Measurements from ENCODE around the gene HIRIP3.

The HIRIP3 gene

GRCh38 chr16:29972500-29972899 is 22.9 kb downstream of the HIRIP3 start:
- peaks cover 41% of the 10 kb centered on the region for H3K36me3 ChIP-seq (ENCODE audit: insufficient read depth, low read length)
- no peak overlapping the region for H3K4me3 ChIP-seq (ENCODE audit: low read depth in 1 of 2, low read length in 2 of 2)
- H3K27me3 ChIP-seq (ENCODE audit: insufficient read depth, low read length, poor library complexity): no peaks in the 10 kb centered on the region
- TF ChIP-seq CTCF (IDR thresholded peaks at IDR 0.05; ENCODE audit: borderline replicate concordance, extremely low read depth, low read length, poor library complexity, severe bottlenecking) (no peak), EZH2 (IDR thresholded peaks at IDR 0.05; ENCODE audit: borderline replicate concordance, low read depth, low read length, severe bottlenecking) (no peak)
- H3K79me2 ChIP-seq (ENCODE audit: insufficient read depth, low read length): peaks cover 38% of the 10 kb centered on the region
- H2AFZ ChIP-seq (ENCODE audit: low read depth, low read length): peak overlapping the region; percentile 79
- DNase-seq (no peak), ATAC-seq (ENCODE audit: insufficient read depth, low read depth) (no peak)
- H3K4me1 ChIP-seq (ENCODE audit: insufficient read depth, low read length): peaks cover 44% of the 10 kb centered on the region
- peak overlapping the region; percentile 90; the same call in 1 of the 2 replicates for H3K9ac ChIP-seq (ENCODE audit: low read depth, low read length)
- peak overlapping the region; percentile 88 for H3K27ac ChIP-seq (ENCODE audit: low read length)
- peaks cover 32% of the 10 kb centered on the region for H4K20me1 ChIP-seq (ENCODE audit: insufficient read depth, low read length)
- no peaks in the 10 kb centered on the region for H3K9me3 ChIP-seq (ENCODE audit: insufficient read depth, low read length, severe bottlenecking)
- no peak overlapping the region for H3K4me2 ChIP-seq (ENCODE audit: insufficient read depth, low read length)

- no peak overlapping the region for H3K4me3 ChIP-seq (ENCODE audit: low read depth in 1 of 2, low read length in 2 of 2)
- H3K27me3 ChIP-seq (ENCODE audit: insufficient read depth, low read length, poor library complexity): no peaks in the 10 kb centered on the region
- H4K20me1 ChIP-seq (ENCODE audit: insufficient read depth, low read length): peaks cover 20% of the 10 kb centered on the region
- no peak overlapping the region for H3K9ac ChIP-seq (ENCODE audit: low read depth, low read length)
- H3K9me3 ChIP-seq (ENCODE audit: insufficient read depth, low read length, severe bottlenecking): no peaks in the 10 kb centered on the region
- DNase-seq: no peak
- peaks cover 26% of the 10 kb centered on the region for H3K79me2 ChIP-seq (ENCODE audit: insufficient read depth, low read length)
- ATAC-seq (ENCODE audit: insufficient read depth, low read depth): no peak
- H3K36me3 ChIP-seq (ENCODE audit: insufficient read depth, low read length): peaks cover 30% of the 10 kb centered on the region
- H2AFZ ChIP-seq (ENCODE audit: low read depth, low read length): no peak overlapping the region
- no peak overlapping the region for H3K27ac ChIP-seq (ENCODE audit: low read length)
- TF ChIP-seq CTCF (IDR thresholded peaks at IDR 0.05; ENCODE audit: borderline replicate concordance, extremely low read depth, low read length, poor library complexity, severe bottlenecking) (no peak), EZH2 (IDR thresholded peaks at IDR 0.05; ENCODE audit: borderline replicate concordance, low read depth, low read length, severe bottlenecking) (no peak)
- no peak overlapping the region for H3K4me2 ChIP-seq (ENCODE audit: insufficient read depth, low read length)
- peaks cover 32% of the 10 kb centered on the region for H3K4me1 ChIP-seq (ENCODE audit: insufficient read depth, low read length)
These were observed 24.1 kb downstream of the HIRIP3 start for GRCh38 chr16:29971304-29971703.

- H3K79me2 ChIP-seq (ENCODE audit: insufficient read depth, low read length): peaks cover 1% of the 10 kb centered on the region; the same call in 1 of the 2 replicates
- no peaks in the 10 kb centered on the region for H4K20me1 ChIP-seq (ENCODE audit: insufficient read depth, low read length)
- DNase-seq (no peak), ATAC-seq (ENCODE audit: insufficient read depth, low read depth) (no peak)
- no peak overlapping the region for H3K4me2 ChIP-seq (ENCODE audit: insufficient read depth, low read length)
- H3K36me3 ChIP-seq (ENCODE audit: insufficient read depth, low read length): peaks cover 35% of the 10 kb centered on the region
- H3K4me3 ChIP-seq (ENCODE audit: low read depth in 1 of 2, low read length in 2 of 2): no peak overlapping the region
- peaks cover 9% of the 10 kb centered on the region for H3K4me1 ChIP-seq (ENCODE audit: insufficient read depth, low read length)
- no peaks in the 10 kb centered on the region for H3K27me3 ChIP-seq (ENCODE audit: insufficient read depth, low read length, poor library complexity)
- TF ChIP-seq EZH2 (IDR thresholded peaks at IDR 0.05; ENCODE audit: borderline replicate concordance, low read depth, low read length, severe bottlenecking) (no peak), CTCF (IDR thresholded peaks at IDR 0.05; ENCODE audit: borderline replicate concordance, extremely low read depth, low read length, poor library complexity, severe bottlenecking) (no peak)
- no peak overlapping the region for H3K27ac ChIP-seq (ENCODE audit: low read length)
- no peaks in the 10 kb centered on the region for H3K9me3 ChIP-seq (ENCODE audit: insufficient read depth, low read length, severe bottlenecking)
- H3K9ac ChIP-seq (ENCODE audit: low read depth, low read length): no peak overlapping the region
- no peak overlapping the region for H2AFZ ChIP-seq (ENCODE audit: low read depth, low read length)
These were observed 27.2 kb downstream of the HIRIP3 start for GRCh38 chr16:29968205-29968604.

All from DND-41 (cell line).